HEK293 (cell line): ENCODE measurements around the gene UMOD.

ENCODE experiments used
- CTCF ChIA-PET: fragments of 350-600 bp; formaldehyde crosslinking; extraction: SDS; loops from one replicate; lab custom pipeline; 2021; ENCODE audit warnings: antibody characterized with exemption; lab: Yijun Ruan, JAX
- POLR2A ChIA-PET: fragments of 300-600 bp; formaldehyde crosslinking; extraction: SDS; loops from one replicate; lab custom pipeline; 2020; ENCODE audit warnings: antibody characterized with exemption, inconsistent platforms; lab: Yijun Ruan, JAX
- H3K27ac ChIP-seq: fragments of 200-500 bp; sonication (Bioruptor generic); 2 replicates; pipeline ENCODE4 v1.5.1; 2014; ENCODE audit warnings: low read depth, low read length, control low read depth, inconsistent platforms; ENCODE audit errors: extremely low read depth
- H3K36me3 ChIP-seq, 2 experiments: fragments of 200-500 bp in 1 of 2; sonication (Bioruptor generic) in 1 of 2; 1 replicate in 1 of 2; 2 replicates in 1 of 2; pipeline ENCODE4 v1.5.1; 2014 to 2017; ENCODE audit warnings: inconsistent platforms in 2 of 2, low read length in 2 of 2; ENCODE audit not compliant: control insufficient read depth in 2 of 2, insufficient read depth in 1 of 2
- H3K4me1 ChIP-seq: fragments of 200-500 bp; sonication (Bioruptor generic); 2 replicates; pipeline ENCODE4 v1.5.1; 2014; ENCODE audit warnings: mild to moderate bottlenecking, low read length, inconsistent platforms; ENCODE audit not compliant: control insufficient read depth, insufficient read depth
- H3K4me3 ChIP-seq: 2 replicates; pipeline ENCODE4 v1.5.1; 2011; ENCODE audit warnings: low read depth, mild to moderate bottlenecking, control low read depth, low read length, moderate library complexity
- H3K9me3 ChIP-seq: fragments of 200-500 bp; sonication (Bioruptor generic); 2 replicates; pipeline ENCODE4 v1.5.1; 2014; ENCODE audit warnings: low read depth, low read length, inconsistent platforms; ENCODE audit not compliant: control insufficient read depth, insufficient read depth
- AEBP2 ChIP-seq: fragments of 450-650 bp; formaldehyde crosslinking; IDR thresholded peaks from 2 replicates; pipeline ENCODE4 v1.5.1; 2016; ENCODE audit warnings: missing biosample characterization, missing genetic modification characterization, borderline replicate concordance
- CTCF ChIP-seq: fragments of 450-650 bp; formaldehyde crosslinking; IDR thresholded peaks from 2 replicates; pipeline ENCODE4 v1.5.1; 2016; ENCODE audit warnings: missing biosample characterization, missing genetic modification characterization
- GLI4 ChIP-seq: fragments of 450-650 bp; formaldehyde crosslinking; IDR thresholded peaks from 2 replicates; pipeline ENCODE4 v1.5.1; 2016; ENCODE audit warnings: missing biosample characterization, missing genetic modification characterization
- HIC1 ChIP-seq: fragments of 450-650 bp; formaldehyde crosslinking; IDR thresholded peaks from 2 replicates; pipeline ENCODE4 v1.5.1; 2016; ENCODE audit warnings: missing biosample characterization, missing genetic modification characterization
- HOXC10 ChIP-seq: sonication (generic); formaldehyde crosslinking; IDR thresholded peaks from 2 replicates; pipeline ENCODE4 v1.8.1; 2023; ENCODE audit warnings: mild to moderate bottlenecking, missing genetic modification reagents
- IKZF3 ChIP-seq: fragments of 450-650 bp; IDR thresholded peaks from 2 replicates; pipeline ENCODE4 v1.5.0; 2018; ENCODE audit warnings: missing biosample characterization, mild to moderate bottlenecking, missing genetic modification characterization, moderate library complexity
- REPIN1 ChIP-seq: fragments of 450-650 bp; formaldehyde crosslinking; IDR thresholded peaks from 2 replicates; pipeline ENCODE4 v1.5.1; 2017; ENCODE audit warnings: missing biosample characterization, missing genetic modification characterization, low read depth
- SETDB1 ChIP-seq: IDR thresholded peaks from one replicate; pipeline ENCODE4 v1.6.1; 2017; ENCODE audit warnings: mild to moderate bottlenecking, low read length, moderate library complexity, mixed read lengths; ENCODE audit not compliant: insufficient read length
- ZBTB17 ChIP-seq: fragments of 450-650 bp; formaldehyde crosslinking; IDR thresholded peaks from 2 replicates; pipeline ENCODE4 v1.5.1; 2016; ENCODE audit warnings: missing biosample characterization, missing genetic modification characterization
- ZNF221 ChIP-seq: fragments of 450-650 bp; formaldehyde crosslinking; IDR thresholded peaks from 2 replicates; pipeline ENCODE4 v1.5.1; 2017; ENCODE audit warnings: missing biosample characterization, missing genetic modification characterization, borderline replicate concordance
- ZNF292 ChIP-seq: fragments of 450-650 bp; formaldehyde crosslinking; IDR thresholded peaks from 2 replicates; pipeline ENCODE4 v1.5.1; 2016; ENCODE audit warnings: low read depth, missing biosample characterization, missing genetic modification characterization, borderline replicate concordance
- ZNF521 ChIP-seq: fragments of 450-650 bp; formaldehyde crosslinking; IDR thresholded peaks from 2 replicates; pipeline ENCODE4 v1.5.1; 2017; ENCODE audit warnings: missing biosample characterization, mild to moderate bottlenecking, missing genetic modification characterization
- ZNF621 ChIP-seq: fragments of 450-650 bp; formaldehyde crosslinking; IDR thresholded peaks from 2 replicates; pipeline ENCODE4 v1.5.1; 2017; ENCODE audit warnings: missing biosample characterization, missing genetic modification characterization
- ZNF660 ChIP-seq: fragments of 450-650 bp; IDR thresholded peaks from 2 replicates; pipeline ENCODE4 v1.5.1; 2018; ENCODE audit warnings: missing biosample characterization, mild to moderate bottlenecking, missing genetic modification characterization
- ZNF76 ChIP-seq: fragments of 450-650 bp; formaldehyde crosslinking; IDR thresholded peaks from 2 replicates; pipeline ENCODE4; 2016; ENCODE audit warnings: low read depth, missing biosample characterization, missing genetic modification characterization, borderline replicate concordance
- ZNF777 ChIP-seq: fragments of 450-650 bp; formaldehyde crosslinking; IDR thresholded peaks from 2 replicates; pipeline ENCODE4 v1.5.1; 2017; ENCODE audit warnings: missing biosample characterization, missing genetic modification characterization, borderline replicate concordance
- ZNF843 ChIP-seq: fragments of 450-650 bp; formaldehyde crosslinking; IDR thresholded peaks from 2 replicates; pipeline ENCODE4 v1.5.1; 2016; ENCODE audit warnings: missing biosample characterization, missing genetic modification characterization
- ZSCAN30 ChIP-seq: fragments of 450-650 bp; IDR thresholded peaks from 2 replicates; pipeline ENCODE4 v1.5.1; 2018; ENCODE audit warnings: missing biosample characterization, mild to moderate bottlenecking, missing genetic modification characterization, moderate library complexity

UMOD gene

DNA sequence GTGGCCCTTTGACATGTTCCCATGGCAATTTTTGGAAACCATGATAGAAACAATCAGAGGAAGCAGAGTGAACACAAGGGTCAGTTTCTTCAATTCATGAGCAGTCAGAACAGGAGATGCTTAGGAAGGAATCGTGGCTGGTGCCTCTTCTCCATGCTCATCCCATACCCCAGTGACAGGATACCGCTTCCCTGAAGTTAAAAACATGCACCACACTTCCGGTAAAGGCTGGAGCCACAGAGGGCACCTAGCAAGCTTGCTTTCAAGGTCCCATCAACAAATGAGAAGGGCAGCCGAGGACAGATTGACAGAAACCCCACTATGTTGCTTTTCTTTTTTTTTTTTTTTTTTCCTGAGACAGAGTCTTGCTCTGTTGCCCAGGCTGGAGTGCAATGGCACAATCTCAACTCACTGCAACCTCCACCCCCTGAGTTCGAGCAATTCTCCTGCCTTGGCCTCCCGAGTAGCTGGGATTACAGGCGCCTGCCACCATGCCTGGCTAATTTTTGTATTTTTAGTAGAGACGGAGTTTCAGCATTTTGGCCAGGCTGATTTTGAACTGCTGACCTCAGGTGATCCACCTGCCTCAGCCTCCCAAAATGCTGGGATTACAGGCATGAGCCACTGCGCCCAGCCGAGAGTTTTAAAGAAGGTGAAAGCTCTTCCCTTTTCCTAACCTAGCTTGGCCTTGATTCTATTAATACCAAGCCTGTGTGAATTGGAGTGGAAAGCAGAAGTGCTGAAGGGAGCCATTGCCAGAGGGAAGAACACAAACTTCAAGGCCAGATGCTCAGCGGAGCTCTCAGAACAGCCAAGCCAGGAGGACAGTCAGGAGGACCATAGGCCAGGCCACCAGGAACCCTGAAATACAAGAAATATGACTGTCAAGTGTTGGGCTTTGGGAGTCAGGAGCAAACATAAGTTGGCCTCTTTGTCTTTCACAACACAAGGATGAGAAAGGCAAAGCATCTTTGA is 41.8 kb downstream of the UMOD start:
- no peak for TF ChIP-seq HOXC10 (CRISPR knock-in tag)
- Histone ChIP-seq H3K4me3 (no peak overlapping the region), H3K36me3 (no peaks in the 10 kb centered on the region), H3K4me1 (no peaks in the 10 kb centered on the region), H3K27ac (no peak overlapping the region), H3K9me3 (no peaks in the 10 kb centered on the region)
- CTCF ChIA-PET = interaction anchor here (1.3 to 4.3 kb wide), 3 partner anchors 10 to 403 kb away, joined by 4 to 26 read pairs (median 8); no protein-coding TSS in a partner anchor
- POLR2A ChIA-PET = no interaction called here

- CTCF ChIA-PET = interaction anchor here (1.8 to 4.3 kb wide), 2 partner anchors 9 to 402 kb away, joined by 8 to 26 read pairs; no protein-coding TSS in a partner anchor
- TF ChIP-seq AEBP2 (tag by site-specific recombination) = no peak
- TF ChIP-seq CTCF (tag by site-specific recombination) = no peak
- no peak for TF ChIP-seq ZNF777 (tag by site-specific recombination)
- TF ChIP-seq, all 188 proteins: peak for 0
- no peak overlapping the region for H3K27ac ChIP-seq
- H3K4me3 ChIP-seq = no peak overlapping the region
- H3K9me3 ChIP-seq = no peaks in the 10 kb centered on the region
- H3K36me3 ChIP-seq = no peaks in the 10 kb centered on the region
- POLR2A ChIA-PET = no interaction called here
- H3K4me1 ChIP-seq = no peaks in the 10 kb centered on the region
Measured at GRCh38 chr16:20309786-20310185, 42.7 kb downstream of the UMOD start.

GRCh38 chr16:20308801-20309590 is 43.5 kb downstream of the UMOD start:
- ChIA-PET POLR2A (no interaction called here), CTCF (interaction anchor here (1.8 to 4.3 kb wide), 2 partner anchors 8 to 402 kb away, joined by 8 to 26 read pairs; no protein-coding TSS in a partner anchor)
- TF ChIP-seq SETDB1 = no peak
- no peak for TF ChIP-seq ZNF76
- no peak for TF ChIP-seq ZSCAN30 (tag by site-specific recombination)
- TF ChIP-seq HIC1 (tag by site-specific recombination) = no peak
- TF ChIP-seq ZBTB17 (tag by site-specific recombination) = no peak
- TF ChIP-seq ZNF221 (tag by site-specific recombination) = no peak
- TF ChIP-seq ZNF621 (tag by site-specific recombination) = no peak
- no peak for TF ChIP-seq REPIN1 (tag by site-specific recombination)
- TF ChIP-seq ZNF292 (tag by site-specific recombination) = no peak
- no peak for TF ChIP-seq ZNF843 (tag by site-specific recombination)
- no peak for TF ChIP-seq GLI4 (tag by site-specific recombination)
- TF ChIP-seq ZNF660 = no peak
- no peak for TF ChIP-seq ZNF521 (tag by site-specific recombination)
- no peak for TF ChIP-seq IKZF3 (tag by site-specific recombination)
- no peak overlapping the region for H3K4me3 ChIP-seq
- no peak overlapping the region for H3K27ac ChIP-seq
- H3K9me3 ChIP-seq = no peaks in the 10 kb centered on the region
- no peaks in the 10 kb centered on the region for H3K4me1 ChIP-seq
- H3K36me3 ChIP-seq = no peaks in the 10 kb centered on the region
